ENCODE data around the gene UBAP2L.
A peak's percentile ranks its signal among the peaks of the same experiment; 100 is the strongest.

UBAP2L gene

DNA sequence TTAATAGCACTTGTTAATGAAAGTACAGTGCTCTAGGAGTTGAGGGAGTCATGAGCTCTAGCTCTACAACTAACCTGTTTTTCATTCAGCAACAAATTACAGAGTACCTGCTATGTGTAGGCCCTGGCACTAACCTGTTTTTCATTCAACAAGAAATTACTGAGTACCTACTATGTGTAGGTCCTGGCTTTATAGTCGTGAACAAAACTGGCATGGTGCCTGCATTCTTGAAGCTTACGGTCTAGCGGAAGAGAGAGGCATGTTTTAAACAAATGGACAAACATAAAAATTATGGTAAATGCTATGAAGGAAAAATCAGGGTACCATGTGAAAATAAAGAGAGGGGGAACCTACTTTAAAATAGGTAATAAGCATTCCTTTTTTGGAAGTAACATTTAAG is 2.2 kb upstream of the UBAP2L start:
- peak overlapping the region; percentile 93 for H3K4me3 ChIP-seq (ENCODE audit: low read length)
- DNase-seq (ENCODE audit: low read depth), result no peak
- TF ChIP-seq, protein P1, sequence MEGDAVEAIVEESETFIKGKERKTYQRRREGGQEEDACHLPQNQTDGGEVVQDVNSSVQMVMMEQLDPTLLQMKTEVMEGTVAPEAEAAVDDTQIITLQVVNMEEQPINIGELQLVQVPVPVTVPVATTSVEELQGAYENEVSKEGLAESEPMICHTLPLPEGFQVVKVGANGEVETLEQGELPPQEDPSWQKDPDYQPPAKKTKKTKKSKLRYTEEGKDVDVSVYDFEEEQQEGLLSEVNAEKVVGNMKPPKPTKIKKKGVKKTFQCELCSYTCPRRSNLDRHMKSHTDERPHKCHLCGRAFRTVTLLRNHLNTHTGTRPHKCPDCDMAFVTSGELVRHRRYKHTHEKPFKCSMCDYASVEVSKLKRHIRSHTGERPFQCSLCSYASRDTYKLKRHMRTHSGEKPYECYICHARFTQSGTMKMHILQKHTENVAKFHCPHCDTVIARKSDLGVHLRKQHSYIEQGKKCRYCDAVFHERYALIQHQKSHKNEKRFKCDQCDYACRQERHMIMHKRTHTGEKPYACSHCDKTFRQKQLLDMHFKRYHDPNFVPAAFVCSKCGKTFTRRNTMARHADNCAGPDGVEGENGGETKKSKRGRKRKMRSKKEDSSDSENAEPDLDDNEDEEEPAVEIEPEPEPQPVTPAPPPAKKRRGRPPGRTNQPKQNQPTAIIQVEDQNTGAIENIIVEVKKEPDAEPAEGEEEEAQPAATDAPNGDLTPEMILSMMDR (IDR thresholded peaks at IDR 0.05; ENCODE audit: insufficient read depth, low read depth, low read length, missing control alignments), result no peak

DNA sequence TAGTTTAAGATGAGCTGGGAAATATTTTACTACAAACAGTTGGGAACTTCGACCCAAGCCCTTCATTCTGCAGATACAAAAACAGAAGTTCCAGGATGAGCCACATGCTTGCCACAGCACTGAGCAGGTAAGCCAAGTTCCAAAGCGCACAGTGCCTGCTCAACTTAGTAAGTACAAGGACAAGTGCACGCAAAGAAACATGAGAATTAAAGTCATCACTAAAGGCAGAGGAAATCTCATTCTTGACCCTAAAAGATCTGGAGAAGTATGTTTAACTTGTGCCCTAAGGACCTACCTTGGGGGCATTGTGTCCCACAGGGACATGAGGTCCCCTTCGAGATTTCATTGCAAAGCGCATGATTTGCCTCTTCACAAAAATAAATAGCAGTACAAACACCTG is 1.2 kb upstream of the UBAP2L start:
- peak; percentile 33 for DNase-seq (ENCODE audit: low read depth)
- TF ChIP-seq, protein P1 (IDR thresholded peaks at IDR 0.05; ENCODE audit: insufficient read depth, low read depth, low read length, missing control alignments), result no peak
- peak overlapping the region; percentile 93 for H3K4me3 ChIP-seq (ENCODE audit: low read length)

DNA sequence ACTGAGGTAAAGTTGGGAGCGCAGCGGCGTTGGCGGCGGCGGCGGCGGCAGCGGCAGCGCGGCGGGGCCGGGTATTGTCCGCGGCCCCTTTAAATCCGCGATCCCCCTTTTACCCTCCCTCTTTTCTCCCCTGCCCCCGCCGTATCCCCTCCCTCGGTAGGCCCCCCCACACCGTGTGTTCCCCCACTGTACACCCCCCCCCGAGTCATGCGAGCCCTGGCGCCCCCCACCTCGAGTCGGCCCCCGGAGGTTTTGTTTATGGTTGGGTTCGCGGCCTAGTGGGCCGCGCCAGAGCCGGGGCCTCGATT is 169 bp downstream of the UBAP2L start:
- no peak for DNase-seq (ENCODE audit: low read depth)
- TF ChIP-seq, protein P1 (IDR thresholded peaks at IDR 0.05; ENCODE audit: insufficient read depth, low read depth, low read length, missing control alignments), result no peak
- peak overlapping the region; percentile 86 for H3K4me3 ChIP-seq (ENCODE audit: low read length)

DNA sequence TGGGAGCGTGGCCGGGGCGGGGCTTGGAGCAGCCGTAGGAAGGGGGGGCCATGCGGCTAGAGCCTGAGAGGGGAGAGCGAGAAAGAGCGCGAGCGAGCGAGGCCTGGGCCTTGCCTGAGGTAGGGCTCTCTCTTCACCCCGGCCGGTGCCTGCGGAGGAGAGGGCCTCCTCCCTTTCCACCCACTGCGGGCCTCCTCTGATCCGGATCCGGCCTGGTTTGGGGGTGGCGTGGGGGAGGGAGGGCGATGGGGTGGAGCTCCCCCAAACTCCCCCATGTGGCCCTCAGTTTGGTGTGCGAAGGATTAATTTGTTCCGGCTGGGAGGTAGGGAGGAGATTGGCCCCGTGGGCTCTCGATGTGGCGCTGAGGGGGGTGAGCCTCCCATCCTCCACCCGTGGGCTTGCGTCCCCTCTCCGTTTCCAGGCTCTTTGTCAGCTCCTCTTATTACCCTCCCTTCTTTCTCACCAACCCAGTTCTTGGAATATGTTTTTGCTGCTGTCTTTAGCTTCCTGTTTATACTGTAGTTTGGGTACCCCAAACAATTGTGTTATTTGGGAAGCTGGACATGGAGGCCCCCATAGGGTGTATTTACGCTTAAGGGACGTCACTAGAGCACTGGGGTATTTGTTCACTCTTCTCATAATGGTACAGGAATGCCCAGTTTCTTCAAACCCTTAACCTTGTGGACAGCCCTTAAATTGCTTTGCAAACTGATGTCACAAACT is 685 bp downstream of the UBAP2L start:
- peak; percentile 40 for DNase-seq (ENCODE audit: low read depth)

DNA sequence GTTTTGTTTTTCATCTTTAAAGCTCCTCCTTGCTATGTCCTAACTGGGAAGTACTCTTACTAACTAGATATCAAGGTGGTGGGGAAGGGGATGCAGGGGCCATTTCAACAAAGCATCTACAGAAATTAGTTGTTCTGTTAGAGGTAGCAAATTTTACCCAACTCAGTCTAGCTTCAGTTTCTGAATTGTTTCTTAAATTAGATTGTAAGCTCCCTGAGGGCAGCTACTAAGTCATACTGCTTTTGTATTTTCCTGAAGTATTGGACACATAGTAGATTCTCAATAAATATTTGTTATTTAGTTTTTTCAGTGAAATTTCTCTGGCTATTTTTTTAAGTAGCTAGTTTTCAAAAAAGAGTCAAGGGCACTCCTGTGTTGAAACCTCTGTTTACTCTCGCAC is 1.8 kb downstream of the UBAP2L start:
- H3K4me3 ChIP-seq (ENCODE audit: low read length), result peak overlapping the region; percentile 86
- DNase-seq (ENCODE audit: low read depth), result no peak
- TF ChIP-seq, protein P1 (IDR thresholded peaks at IDR 0.05; ENCODE audit: insufficient read depth, low read depth, low read length, missing control alignments), result no peak

More for the DNA sequence above, 685 bp downstream of the UBAP2L start:
- TF ChIP-seq, protein P1 (IDR thresholded peaks at IDR 0.05; ENCODE audit: insufficient read depth, low read depth, low read length, missing control alignments), result no peak
- H3K4me3 ChIP-seq (ENCODE audit: low read length), result peak overlapping the region; percentile 86

DNA sequence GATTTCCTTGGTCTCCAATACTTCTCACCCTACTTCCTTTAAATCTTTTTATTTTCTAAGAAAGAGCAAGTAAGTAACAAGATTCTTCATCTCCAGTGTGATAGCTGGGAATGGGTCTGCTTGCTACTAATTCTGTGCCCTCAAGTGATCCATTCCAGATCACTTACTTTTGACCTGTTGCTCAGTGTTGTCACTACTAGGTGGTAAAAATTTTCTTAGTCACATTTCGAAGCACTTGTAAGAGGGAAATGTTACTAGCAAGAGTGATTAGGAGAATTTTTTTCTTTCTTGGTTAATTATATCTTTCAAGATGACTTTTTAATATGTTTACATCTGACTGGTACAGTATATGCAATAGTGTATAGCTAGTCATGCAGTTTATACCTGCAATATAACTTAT is 2.2 kb downstream of the UBAP2L start:
- TF ChIP-seq, protein P1 (IDR thresholded peaks at IDR 0.05; ENCODE audit: insufficient read depth, low read depth, low read length, missing control alignments), result no peak
- no peak for DNase-seq (ENCODE audit: low read depth)
- H3K4me3 ChIP-seq (ENCODE audit: low read length), result no peak overlapping the region

DNA sequence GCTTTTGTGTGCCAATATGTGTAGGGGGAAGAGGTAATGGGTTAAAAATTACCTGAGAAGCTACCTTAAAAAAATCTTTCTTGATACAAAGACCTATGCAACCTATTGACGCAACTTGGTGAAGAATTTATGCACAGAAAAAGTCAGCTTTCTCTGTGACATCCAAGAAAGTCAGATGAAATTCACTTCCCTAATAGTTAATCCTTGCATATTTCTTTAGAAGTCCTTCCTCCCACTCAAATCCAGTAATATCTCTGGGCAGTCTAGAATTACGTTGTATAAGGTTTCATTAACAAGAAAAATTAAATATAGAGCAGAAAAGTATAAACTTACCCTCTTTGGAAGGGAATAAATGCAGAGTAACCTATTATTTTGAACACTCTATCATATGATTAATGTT is 2.9 kb downstream of the UBAP2L start:
- DNase-seq (ENCODE audit: low read depth), result no peak
- TF ChIP-seq, protein P1 (IDR thresholded peaks at IDR 0.05; ENCODE audit: insufficient read depth, low read depth, low read length, missing control alignments), result no peak
- H3K4me3 ChIP-seq (ENCODE audit: low read length), result no peak overlapping the region
